LNCAP (cell line): ENCODE results near the gene HPS4.

ENCODE experiments used
- CTCF ChIP-seq: fragments of 450-650 bp; IDR thresholded peaks from 2 replicates; pipeline ENCODE4 v1.5.1; 2017; ENCODE audit warnings: mild to moderate bottlenecking

HPS4 gene

GRCh38 chr22:26482161-26482560, 1.4 kb downstream of the HPS4 start:
- no peak for TF ChIP-seq CTCF

DNA sequence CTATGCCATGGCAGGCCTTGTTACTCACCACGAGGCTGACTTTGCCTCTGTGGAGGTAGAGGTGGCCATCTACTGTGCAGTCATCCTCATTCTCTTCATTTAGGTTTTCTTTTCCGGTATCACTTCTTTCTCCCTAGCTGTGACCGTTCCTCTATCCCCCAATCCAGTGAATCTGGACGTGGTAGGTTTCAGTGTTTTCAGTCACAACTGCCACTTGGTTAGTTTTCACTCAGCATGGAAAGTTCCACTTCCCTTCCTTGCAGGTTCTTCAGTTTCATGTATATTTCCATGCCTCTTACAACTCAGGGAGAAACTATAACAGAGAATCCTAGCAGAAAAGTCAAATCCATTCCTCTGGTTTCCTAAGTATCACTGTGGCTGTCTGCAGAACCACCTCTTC, 1.9 kb downstream of the HPS4 start:
- TF ChIP-seq CTCF, result no peak

- TF ChIP-seq CTCF, result no peak
These were observed 2.4 kb downstream of the HPS4 start for GRCh38 chr22:26481112-26481693.

GRCh38 chr22:26480611-26480932, 3.0 kb downstream of the HPS4 start:
- TF ChIP-seq CTCF, result no peak

DNA sequence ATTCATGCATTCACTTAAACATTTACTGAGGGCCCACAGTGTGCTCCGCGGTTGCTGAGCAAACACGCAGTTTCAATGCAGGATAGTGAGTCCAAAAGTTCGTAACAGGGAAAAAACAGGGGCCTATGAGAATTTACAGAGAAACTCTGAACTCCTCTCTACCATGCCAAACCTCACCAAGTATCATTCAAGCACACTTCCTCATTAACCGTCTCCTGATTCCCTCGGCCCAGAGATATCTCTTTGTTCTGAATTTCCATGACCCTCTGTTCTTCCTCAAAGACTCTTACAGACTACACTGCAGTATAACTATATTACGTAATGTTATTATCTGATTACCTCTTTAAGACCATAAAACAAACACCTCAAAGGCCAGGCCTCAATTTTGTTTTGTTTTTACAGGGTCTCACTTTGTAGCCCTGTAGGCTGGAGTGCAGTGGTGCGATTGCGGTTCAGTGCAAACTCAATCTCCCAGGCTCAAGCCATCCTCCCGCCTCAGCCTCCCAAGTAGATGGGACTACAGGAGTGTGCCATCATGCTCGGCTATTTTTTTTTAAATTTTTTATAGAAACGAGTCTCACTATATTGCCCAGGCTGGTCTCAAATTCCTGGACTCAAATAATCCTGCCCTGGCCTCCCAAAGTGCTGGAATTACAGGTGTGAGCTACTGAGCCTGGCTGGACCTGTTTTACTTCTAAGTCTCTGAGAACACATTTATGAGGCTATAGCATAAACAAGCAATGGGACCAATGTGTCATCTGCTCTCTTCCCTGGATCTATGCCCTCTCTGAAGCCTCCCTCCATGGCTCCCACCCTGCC, 3.6 kb downstream of the HPS4 start:
- no peak for TF ChIP-seq CTCF

- TF ChIP-seq CTCF, result no peak
These were observed 4.4 kb downstream of the HPS4 start for GRCh38 chr22:26479043-26479791.

GRCh38 chr22:26477341-26477731, 6.2 kb downstream of the HPS4 start:
- no peak for TF ChIP-seq CTCF
